GM12878 (cell line): ENCODE measurements around the gene SLCO1A2. TPM values are rescaled to one million over a fixed set of nuclear protein-coding genes. Genes with fewer than 3 reads are reported as not detected.

ENCODE experiments used
- ATAC-seq: fragments of 200-7000 bp; cut with Tn5 transposase; 3 replicates; pipeline ENCODE4 v1.9.1; 2020; ENCODE audit warnings: mild to moderate bottlenecking, moderate library complexity
- BruUV-seq: library from RNA; stranded (reverse); fragments of 400-500 nt; replicated peaks from 2 replicates; lab custom pipeline; 2021; lab: Mats Ljungman, UMichigan
- CTCF ChIA-PET: fragments of 300-600 bp; sonication (Branson Sonifier 250); formaldehyde crosslinking; extraction: SDS; loops from one replicate; lab custom pipeline; 2021; ENCODE audit warnings: inconsistent platforms; lab: Yijun Ruan, JAX
- POLR2A ChIA-PET: fragments of 350-600 bp; formaldehyde crosslinking; extraction: SDS; loops from one replicate; lab custom pipeline; 2021; ENCODE audit warnings: inconsistent platforms; lab: Charles Lee
- RAD21 ChIA-PET: fragments of 300-600 bp; sonication (Branson Sonifier 250); formaldehyde crosslinking; loops from one replicate; lab custom pipeline; 2023; ENCODE audit warnings: antibody characterized with exemption; ENCODE audit not compliant: unreplicated experiment; lab: Charles Lee
- SMC1A ChIA-PET: fragments of 300-600 bp; sonication (Branson Sonifier 250); formaldehyde crosslinking; loops from one replicate; lab custom pipeline; 2023; ENCODE audit not compliant: unreplicated experiment, uncharacterized antibody; lab: Charles Lee
- DNase-seq: peaks from one replicate; pipeline ENCODE4 v3.0.0-alpha.2; 2011; ENCODE audit warnings: low read depth, low spot score
- FAIRE-seq: peaks from 3 replicates; lab custom pipeline; 2011; peaks lifted over from hg19 to GRCh38; lab: Jason Lieb, UNC
- H2AFZ ChIP-seq: 2 replicates; pipeline ENCODE4 v1.6.0; 2011; ENCODE audit warnings: low read depth, low read length, control low read depth; ENCODE audit not compliant: control insufficient read depth
- H3K27ac ChIP-seq: 2 replicates; pipeline ENCODE4 v1.5.1; 2011; ENCODE audit warnings: control low read depth; ENCODE audit not compliant: control insufficient read depth, insufficient read depth
- H3K27me3 ChIP-seq, 2 experiments: replicated peaks in 1 of 2; 2 replicates each; pipeline versions ENCODE4 v1.6.0 to v1.6.1; 2011; ENCODE audit warnings: low read length in 1 of 2; ENCODE audit not compliant: control insufficient read depth in 2 of 2, insufficient read depth in 2 of 2
- H3K36me3 ChIP-seq, 2 experiments: 2 replicates each; pipeline ENCODE4 v1.5.1; 2011; ENCODE audit warnings: low read length in 1 of 2; ENCODE audit not compliant: control insufficient read depth in 2 of 2, insufficient read depth in 2 of 2
- H3K4me1 ChIP-seq: 2 replicates; pipeline ENCODE4 v1.6.1; 2011; ENCODE audit warnings: mild to moderate bottlenecking, low read length, moderate library complexity, mixed read lengths; ENCODE audit not compliant: control insufficient read depth, insufficient read depth
- H3K4me2 ChIP-seq: 2 replicates; pipeline ENCODE4 v1.6.0; 2011; ENCODE audit warnings: control low read depth; ENCODE audit not compliant: control insufficient read depth, insufficient read depth
- H3K4me3 ChIP-seq: fragments of 200-600 bp; sonication (generic); 2 replicates; pipeline ENCODE4 v1.5.1; 2016
- H3K79me2 ChIP-seq: 2 replicates; pipeline ENCODE4 v1.6.0; 2011; ENCODE audit warnings: low read length; ENCODE audit not compliant: control insufficient read depth, insufficient read depth
- H3K9ac ChIP-seq: 2 replicates; pipeline ENCODE4 v1.8.0; 2011; ENCODE audit warnings: low read length, control low read depth, mixed read lengths; ENCODE audit not compliant: control insufficient read depth, insufficient read depth
- H3K9me3 ChIP-seq: replicated peaks from 3 replicates; pipeline ENCODE4 v1.5.1; 2011; ENCODE audit warnings: mild to moderate bottlenecking, low read length; ENCODE audit not compliant: control insufficient read depth, insufficient read depth
- H4K20me1 ChIP-seq: 2 replicates; pipeline ENCODE4 v1.6.0; 2011; ENCODE audit not compliant: control insufficient read depth, insufficient read depth
- CHD2 ChIP-seq: IDR thresholded peaks from 2 replicates; pipeline ENCODE4 v1.6.1; 2011; ENCODE audit warnings: low read depth, low read length, improper control_type of control experiment, borderline replicate concordance
- CUX1 ChIP-seq: IDR thresholded peaks from 2 replicates; pipeline ENCODE4 v1.6.1; 2012; ENCODE audit warnings: improper control_type of control experiment, low read depth, low read length; ENCODE audit not compliant: insufficient replicate concordance
- MEF2A ChIP-seq: IDR thresholded peaks from 2 replicates; pipeline ENCODE4 v1.6.1; 2011; ENCODE audit warnings: low read depth, mild to moderate bottlenecking, low read length, moderate library complexity; ENCODE audit not compliant: insufficient read depth
- MTA3 ChIP-seq: IDR thresholded peaks from 2 replicates; pipeline ENCODE4 v1.6.1; 2012; ENCODE audit warnings: low read length, inconsistent platforms, borderline replicate concordance
- NBN ChIP-seq: fragments of 450-650 bp; IDR thresholded peaks from 2 replicates; pipeline ENCODE4 v1.6.1; 2016
- POU2F2 ChIP-seq: IDR thresholded peaks from 3 replicates; pipeline ENCODE4 v1.6.1; 2011; ENCODE audit warnings: low read depth, mild to moderate bottlenecking, low read length, borderline replicate concordance
- RB1 ChIP-seq: fragments of 450-650 bp; formaldehyde crosslinking; IDR thresholded peaks from 2 replicates; pipeline ENCODE4 v1.6.1; 2017; ENCODE audit warnings: mild to moderate bottlenecking, borderline replicate concordance
- ZBTB4 ChIP-seq: fragments of 450-650 bp; formaldehyde crosslinking; IDR thresholded peaks from 2 replicates; pipeline ENCODE4 v1.4.0; 2022; ENCODE audit warnings: mild to moderate bottlenecking, moderate library complexity
- ZNF207 ChIP-seq: fragments of 450-650 bp; IDR thresholded peaks from 2 replicates; pipeline ENCODE4 v1.6.1; 2014; ENCODE audit warnings: antibody characterized with exemption, mild to moderate bottlenecking, borderline replicate concordance
- ZNF24 ChIP-seq: fragments of 450-650 bp; IDR thresholded peaks from 2 replicates; pipeline ENCODE4 v1.6.1; 2017; ENCODE audit warnings: antibody characterized with exemption, mild to moderate bottlenecking
- WGBS: methylation state at CpG from one replicate; pipeline ENCODE4 v1.1.6; 2016; ENCODE audit warnings: low lambda C conversion rate; ENCODE audit not compliant: insufficient replicate concordance, insufficient coverage; ENCODE audit errors: missing lambda C conversion rate; 5-methylcytosine and 5-hydroxymethylcytosine counted together
- in situ Hi-C: fragments of 300-500 bp; cut with MboI; formaldehyde crosslinking; loops from 9 replicates; pipeline ENCODE4 v1.14.3; 2018; ENCODE audit warnings: mixed read lengths
- intact Hi-C: fragments of 100-400 bp; cut with micrococcal nuclease; formaldehyde crosslinking; loops from one replicate; pipeline ENCODE4 v1.14.2; 2022; ENCODE audit not compliant: unreplicated experiment
- polyA plus RNA-seq, 11 experiments: library from polyadenylated mRNA; depleted of rRNA in 4 of 11; unstranded in 6 of 11; stranded (reverse) in 5 of 11; fragments of >200 nt; fragmentation: Nextera tagmentation in 4 of 11; fragmentation: Illumina TruSeq in 1 of 11; extraction: Ambion mirVana in 4 of 11; extraction: Trizol in 1 of 11; gene quantifications; 1 replicate in 1 of 11; 2 replicates in 10 of 11; pipeline versions ENCODE4 v1.2.1 to v1.2.3, GENCODE V29; 2011 to 2016; ENCODE audit warnings: inconsistent platforms in 2 of 11, missing spikeins in 2 of 11, low read depth in 1 of 11
- total RNA-seq, 4 experiments: library from RNA; depleted of rRNA in 3 of 4; stranded (reverse); fragments of >200 nt in 3 of 4; fragmentation: Illumina TruSeq in 1 of 4; extraction: Trizol in 1 of 4; gene quantifications; 2 replicates each; pipeline versions ENCODE4 v1.2.1 to v1.2.3, GENCODE V29; 2013 to 2021
- TF ChIP-seq, protein P1 (sequence below): fragments of 450-650 bp; IDR thresholded peaks from 2 replicates; pipeline ENCODE4 v1.6.1; 2014; ENCODE audit warnings: mild to moderate bottlenecking

Gene SLCO1A2
- total and polyA plus RNA-seq, 10 of the 15 experiments (the other 5 are each of a cell fraction or from before 2014, with no cell fraction given): not detected

GRCh38 chr12:21353487-21353886, 18.8 kb upstream of the SLCO1A2 start (continued):
- no peak for TF ChIP-seq CUX1
- TF ChIP-seq CHD2: no peak
- no peak for TF ChIP-seq ZNF24
- TF ChIP-seq RB1: no peak
- no peak for TF ChIP-seq MEF2A
- no peak for TF ChIP-seq ZNF207
- TF ChIP-seq MTA3: no peak

DNA sequence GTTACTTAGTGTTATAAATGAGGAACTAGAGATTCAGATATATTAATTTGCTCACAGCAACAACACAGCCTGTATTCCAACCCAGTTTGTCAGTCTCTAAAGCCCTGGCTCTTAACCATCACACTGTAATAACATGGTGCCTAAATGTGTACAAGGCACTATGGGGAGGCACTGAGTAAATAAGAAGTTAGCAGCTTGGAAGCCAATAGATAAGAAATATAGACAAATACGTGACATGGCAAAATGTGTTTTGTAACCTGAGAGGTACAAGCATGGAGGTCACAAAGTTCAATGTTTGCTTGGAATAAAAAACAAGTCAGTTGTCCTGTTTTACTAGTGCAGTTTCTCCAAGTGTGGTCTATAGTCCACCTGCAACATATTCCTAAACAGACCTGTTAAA, 16.3 kb upstream of the SLCO1A2 start:
- Histone ChIP-seq H3K36me3 (no peaks in the 10 kb centered on the region), H3K4me1 (no peaks in the 10 kb centered on the region), H2AFZ (no peak overlapping the region), H3K79me2 (no peaks in the 10 kb centered on the region), H3K9me3 (no peaks in the 10 kb centered on the region), H3K4me2 (no peak overlapping the region), H4K20me1 (no peaks in the 10 kb centered on the region), H3K4me3 (no peak overlapping the region), H3K9ac (no peak overlapping the region), H3K27me3 (no peaks in the 10 kb centered on the region), H3K27ac (no peak overlapping the region)
- in situ Hi-C loops (no loop called here), intact Hi-C loops (no loop called here)
- no peak for FAIRE-seq
- RAD21 ChIA-PET: no interaction called here
- SMC1A ChIA-PET: no interaction called here
- BruUV-seq: no TSS peak
- TF ChIP-seq POU2F2: no peak
- TF ChIP-seq, protein P1, sequence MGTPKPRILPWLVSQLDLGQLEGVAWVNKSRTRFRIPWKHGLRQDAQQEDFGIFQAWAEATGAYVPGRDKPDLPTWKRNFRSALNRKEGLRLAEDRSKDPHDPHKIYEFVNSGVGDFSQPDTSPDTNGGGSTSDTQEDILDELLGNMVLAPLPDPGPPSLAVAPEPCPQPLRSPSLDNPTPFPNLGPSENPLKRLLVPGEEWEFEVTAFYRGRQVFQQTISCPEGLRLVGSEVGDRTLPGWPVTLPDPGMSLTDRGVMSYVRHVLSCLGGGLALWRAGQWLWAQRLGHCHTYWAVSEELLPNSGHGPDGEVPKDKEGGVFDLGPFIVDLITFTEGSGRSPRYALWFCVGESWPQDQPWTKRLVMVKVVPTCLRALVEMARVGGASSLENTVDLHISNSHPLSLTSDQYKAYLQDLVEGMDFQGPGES: no peak
- no peak for TF ChIP-seq ZBTB4
- no peak for TF ChIP-seq NBN
- POLR2A ChIA-PET: no interaction called here
- 0% methylated on average over 1 of the region's 1 CpG for WGBS
- no peak for DNase-seq
- ATAC-seq: no peak
- CTCF ChIA-PET: no interaction called here
